ENCODE data around the gene DRAM2.

The DRAM2 gene

DNA sequence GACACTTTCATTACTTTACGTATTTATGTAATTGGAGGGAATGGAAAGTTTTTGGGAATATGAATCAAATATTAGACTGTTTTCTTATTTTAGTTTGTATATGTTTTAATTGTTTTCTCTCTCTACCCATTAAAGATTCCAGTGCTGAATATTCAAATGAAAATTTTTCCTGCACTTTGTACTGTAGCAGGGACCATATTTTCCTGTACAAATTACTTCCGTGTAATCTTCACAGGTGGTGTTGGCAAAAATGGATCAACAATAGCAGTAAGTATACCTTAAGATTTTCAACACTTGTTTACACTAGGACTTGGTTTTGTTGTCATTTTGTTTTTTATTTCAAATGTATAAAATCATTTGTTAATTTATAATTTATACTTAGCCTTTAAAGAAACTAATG, 42.2 kb upstream of the DRAM2 start:
- ATAC-seq, result no peak
- no peak for TF ChIP-seq SNAI2 (CRISPR knock-in tag; IDR thresholded peaks at IDR 0.05)

DNA sequence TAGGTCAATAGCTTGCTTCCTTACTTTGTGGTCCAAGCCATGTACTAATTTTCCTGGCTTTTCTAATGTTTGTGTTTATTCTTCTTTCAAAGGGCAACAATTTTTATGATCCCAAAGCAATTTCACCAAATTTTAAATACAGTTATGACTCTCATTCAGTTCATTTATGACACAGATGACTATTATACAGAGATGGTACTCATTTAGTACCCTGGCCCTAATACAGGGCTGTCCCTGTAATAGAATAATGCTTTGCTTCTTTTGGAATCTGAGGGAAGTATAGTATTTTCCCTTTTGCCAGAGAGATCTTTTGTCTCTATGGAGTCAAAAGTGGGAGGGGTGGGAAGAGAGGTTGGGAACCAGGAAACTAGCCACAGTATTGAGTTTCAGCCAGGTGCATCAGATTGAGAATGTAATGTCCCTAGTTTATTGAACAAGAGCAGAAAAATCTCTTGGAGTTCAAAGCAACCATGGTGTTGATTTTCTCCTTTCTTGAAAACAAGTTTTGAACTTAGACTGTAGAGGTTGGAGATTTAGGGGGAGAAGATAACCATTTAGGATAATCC, 40.2 kb upstream of the DRAM2 start:
- TF ChIP-seq, protein P1, sequence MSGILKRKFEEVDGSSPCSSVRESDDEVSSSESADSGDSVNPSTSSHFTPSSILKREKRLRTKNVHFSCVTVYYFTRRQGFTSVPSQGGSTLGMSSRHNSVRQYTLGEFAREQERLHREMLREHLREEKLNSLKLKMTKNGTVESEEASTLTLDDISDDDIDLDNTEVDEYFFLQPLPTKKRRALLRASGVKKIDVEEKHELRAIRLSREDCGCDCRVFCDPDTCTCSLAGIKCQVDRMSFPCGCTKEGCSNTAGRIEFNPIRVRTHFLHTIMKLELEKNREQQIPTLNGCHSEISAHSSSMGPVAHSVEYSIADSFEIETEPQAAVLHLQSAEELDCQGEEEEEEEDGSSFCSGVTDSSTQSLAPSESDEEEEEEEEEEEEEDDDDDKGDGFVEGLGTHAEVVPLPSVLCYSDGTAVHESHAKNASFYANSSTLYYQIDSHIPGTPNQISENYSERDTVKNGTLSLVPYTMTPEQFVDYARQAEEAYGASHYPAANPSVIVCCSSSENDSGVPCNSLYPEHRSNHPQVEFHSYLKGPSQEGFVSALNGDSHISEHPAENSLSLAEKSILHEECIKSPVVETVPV (CRISPR knock-in tag; IDR thresholded peaks at IDR 0.05), result no peak
- TF ChIP-seq, protein P2, sequence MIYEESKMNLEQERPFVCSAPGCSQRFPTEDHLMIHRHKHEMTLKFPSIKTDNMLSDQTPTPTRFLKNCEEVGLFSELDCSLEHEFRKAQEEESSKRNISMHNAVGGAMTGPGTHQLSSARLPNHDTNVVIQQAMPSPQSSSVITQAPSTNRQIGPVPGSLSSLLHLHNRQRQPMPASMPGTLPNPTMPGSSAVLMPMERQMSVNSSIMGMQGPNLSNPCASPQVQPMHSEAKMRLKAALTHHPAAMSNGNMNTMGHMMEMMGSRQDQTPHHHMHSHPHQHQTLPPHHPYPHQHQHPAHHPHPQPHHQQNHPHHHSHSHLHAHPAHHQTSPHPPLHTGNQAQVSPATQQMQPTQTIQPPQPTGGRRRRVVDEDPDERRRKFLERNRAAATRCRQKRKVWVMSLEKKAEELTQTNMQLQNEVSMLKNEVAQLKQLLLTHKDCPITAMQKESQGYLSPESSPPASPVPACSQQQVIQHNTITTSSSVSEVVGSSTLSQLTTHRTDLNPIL (CRISPR knock-in tag; IDR thresholded peaks at IDR 0.05; ENCODE audit: low read depth), result no peak
- TF ChIP-seq, protein P3, sequence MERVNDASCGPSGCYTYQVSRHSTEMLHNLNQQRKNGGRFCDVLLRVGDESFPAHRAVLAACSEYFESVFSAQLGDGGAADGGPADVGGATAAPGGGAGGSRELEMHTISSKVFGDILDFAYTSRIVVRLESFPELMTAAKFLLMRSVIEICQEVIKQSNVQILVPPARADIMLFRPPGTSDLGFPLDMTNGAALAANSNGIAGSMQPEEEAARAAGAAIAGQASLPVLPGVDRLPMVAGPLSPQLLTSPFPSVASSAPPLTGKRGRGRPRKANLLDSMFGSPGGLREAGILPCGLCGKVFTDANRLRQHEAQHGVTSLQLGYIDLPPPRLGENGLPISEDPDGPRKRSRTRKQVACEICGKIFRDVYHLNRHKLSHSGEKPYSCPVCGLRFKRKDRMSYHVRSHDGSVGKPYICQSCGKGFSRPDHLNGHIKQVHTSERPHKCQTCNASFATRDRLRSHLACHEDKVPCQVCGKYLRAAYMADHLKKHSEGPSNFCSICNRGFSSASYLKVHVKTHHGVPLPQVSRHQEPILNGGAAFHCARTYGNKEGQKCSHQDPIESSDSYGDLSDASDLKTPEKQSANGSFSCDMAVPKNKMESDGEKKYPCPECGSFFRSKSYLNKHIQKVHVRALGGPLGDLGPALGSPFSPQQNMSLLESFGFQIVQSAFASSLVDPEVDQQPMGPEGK (CRISPR knock-in tag; IDR thresholded peaks at IDR 0.05; ENCODE audit: borderline replicate concordance), result no peak
- TF ChIP-seq RARB (CRISPR knock-in tag; IDR thresholded peaks at IDR 0.05) (no peak), ZC3H10 (CRISPR knock-in tag; IDR thresholded peaks at IDR 0.05) (no peak), OSR1 (CRISPR knock-in tag; IDR thresholded peaks at IDR 0.05) (no peak), ZNF565 (CRISPR knock-in tag; conservative IDR thresholded peaks at IDR 0.05; ENCODE audit: low read depth) (no peak), TOX (CRISPR knock-in tag; IDR thresholded peaks at IDR 0.05; ENCODE audit: borderline replicate concordance) (no peak), ZNF8 (CRISPR knock-in tag; IDR thresholded peaks at IDR 0.05) (no peak), CSDC2 (CRISPR knock-in tag; IDR thresholded peaks at IDR 0.05) (no peak), ZNF70 (CRISPR knock-in tag; IDR thresholded peaks at IDR 0.05) (no peak), TCF4 (CRISPR knock-in tag; IDR thresholded peaks at IDR 0.05; ENCODE audit: borderline replicate concordance) (no peak), BACH2 (CRISPR knock-in tag; IDR thresholded peaks at IDR 0.05; ENCODE audit: borderline replicate concordance) (no peak), GLIS3 (CRISPR knock-in tag; IDR thresholded peaks at IDR 0.05) (no peak), PPARA (CRISPR knock-in tag; IDR thresholded peaks at IDR 0.05; ENCODE audit: borderline replicate concordance) (no peak)
- TF ChIP-seq, protein P4, sequence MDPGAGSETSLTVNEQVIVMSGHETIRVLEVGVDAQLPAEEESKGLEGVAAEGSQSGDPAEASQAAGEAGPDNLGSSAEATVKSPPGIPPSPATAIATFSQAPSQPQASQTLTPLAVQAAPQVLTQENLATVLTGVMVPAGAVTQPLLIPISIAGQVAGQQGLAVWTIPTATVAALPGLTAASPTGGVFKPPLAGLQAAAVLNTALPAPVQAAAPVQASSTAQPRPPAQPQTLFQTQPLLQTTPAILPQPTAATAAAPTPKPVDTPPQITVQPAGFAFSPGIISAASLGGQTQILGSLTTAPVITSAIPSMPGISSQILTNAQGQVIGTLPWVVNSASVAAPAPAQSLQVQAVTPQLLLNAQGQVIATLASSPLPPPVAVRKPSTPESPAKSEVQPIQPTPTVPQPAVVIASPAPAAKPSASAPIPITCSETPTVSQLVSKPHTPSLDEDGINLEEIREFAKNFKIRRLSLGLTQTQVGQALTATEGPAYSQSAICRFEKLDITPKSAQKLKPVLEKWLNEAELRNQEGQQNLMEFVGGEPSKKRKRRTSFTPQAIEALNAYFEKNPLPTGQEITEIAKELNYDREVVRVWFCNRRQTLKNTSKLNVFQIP (CRISPR knock-in tag; IDR thresholded peaks at IDR 0.05; ENCODE audit: borderline replicate concordance, low read depth), result no peak
- no peak for ATAC-seq

DNA sequence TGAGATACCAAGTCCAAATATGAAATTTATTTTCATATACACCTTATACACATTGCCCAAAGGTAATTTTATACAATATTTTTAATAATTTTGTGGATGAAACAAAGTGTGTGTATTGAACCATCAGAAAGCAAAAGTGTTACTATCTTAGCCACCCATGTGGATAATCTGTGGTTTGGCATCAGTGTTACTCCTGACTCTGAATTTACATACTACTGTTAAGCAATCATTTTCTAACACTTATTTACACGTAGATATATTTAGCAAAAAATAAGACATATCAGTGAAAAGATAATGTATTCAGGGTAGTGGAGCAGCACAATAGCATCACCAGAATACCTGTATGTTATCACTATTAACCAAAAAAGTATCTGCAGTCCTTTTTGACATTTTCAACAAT, 36.8 kb upstream of the DRAM2 start:
- TF ChIP-seq ZNF8 (CRISPR knock-in tag; IDR thresholded peaks at IDR 0.05) (no peak), CSDC2 (CRISPR knock-in tag; IDR thresholded peaks at IDR 0.05) (no peak), PPARA (CRISPR knock-in tag; IDR thresholded peaks at IDR 0.05; ENCODE audit: borderline replicate concordance) (no peak)
- ATAC-seq, result no peak

DNA sequence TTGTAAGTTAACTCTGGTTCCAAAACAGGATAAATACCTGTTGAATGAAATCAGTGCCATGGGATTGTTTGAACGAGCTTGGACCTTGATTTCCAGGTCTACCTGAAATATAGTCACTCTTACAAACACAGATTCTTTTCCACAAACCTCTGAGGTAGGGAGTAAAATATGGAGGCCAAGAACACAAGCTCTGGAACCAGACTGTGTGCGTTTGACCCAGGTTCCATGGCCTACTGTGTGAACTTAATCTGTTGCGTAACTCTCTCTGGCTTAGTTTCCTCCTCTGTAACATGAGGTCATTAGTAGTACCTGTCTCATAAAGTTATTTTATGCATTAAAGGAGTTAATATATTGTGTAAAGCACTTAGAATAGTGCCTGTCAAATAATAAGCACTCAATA, 35.5 kb upstream of the DRAM2 start:
- ATAC-seq, result no peak
- TF ChIP-seq ZC3H10 (CRISPR knock-in tag; IDR thresholded peaks at IDR 0.05), result no peak
- TF ChIP-seq ARNTL (CRISPR knock-in tag; IDR thresholded peaks at IDR 0.05; ENCODE audit: borderline replicate concordance, low read depth), result no peak
- no peak for TF ChIP-seq RARB (CRISPR knock-in tag; IDR thresholded peaks at IDR 0.05)
- no peak for TF ChIP-seq PPARA (CRISPR knock-in tag; IDR thresholded peaks at IDR 0.05; ENCODE audit: borderline replicate concordance)
- TF ChIP-seq ZNF565 (CRISPR knock-in tag; conservative IDR thresholded peaks at IDR 0.05; ENCODE audit: low read depth), result no peak
- TF ChIP-seq ZNF8 (CRISPR knock-in tag; IDR thresholded peaks at IDR 0.05), result no peak
- no peak for TF ChIP-seq GLIS3 (CRISPR knock-in tag; IDR thresholded peaks at IDR 0.05)
- TF ChIP-seq TCF4 (CRISPR knock-in tag; IDR thresholded peaks at IDR 0.05; ENCODE audit: borderline replicate concordance), result no peak
- TF ChIP-seq TOX (CRISPR knock-in tag; IDR thresholded peaks at IDR 0.05; ENCODE audit: borderline replicate concordance), result no peak
- no peak for TF ChIP-seq BACH2 (CRISPR knock-in tag; IDR thresholded peaks at IDR 0.05; ENCODE audit: borderline replicate concordance)
- TF ChIP-seq, protein P1 (CRISPR knock-in tag; IDR thresholded peaks at IDR 0.05), result no peak
- TF ChIP-seq, protein P2 (CRISPR knock-in tag; IDR thresholded peaks at IDR 0.05; ENCODE audit: low read depth), result no peak
- TF ChIP-seq ZNF70 (CRISPR knock-in tag; IDR thresholded peaks at IDR 0.05), result no peak
- TF ChIP-seq, protein P3 (CRISPR knock-in tag; IDR thresholded peaks at IDR 0.05; ENCODE audit: borderline replicate concordance), result no peak
- no peak for TF ChIP-seq ZFP3 (CRISPR knock-in tag; IDR thresholded peaks at IDR 0.05)
- TF ChIP-seq CSDC2 (CRISPR knock-in tag; IDR thresholded peaks at IDR 0.05), result no peak

Data from SK-N-SH treated with all-trans-retinoic acid at 6 μM for 48 hours (cell line).